ENCODE results near the gene TEX36. TPM values are rescaled to one million over a fixed set of nuclear protein-coding genes. Genes with fewer than 3 reads are reported as not detected.

Gene TEX36
- total and polyA plus RNA-seq, 9 of the 15 experiments (the other 6 are each of a cell fraction or from before 2014, with no cell fraction given): 0.10 to 0.82 (median 0.15) TPM; not detected in 6

DNA sequence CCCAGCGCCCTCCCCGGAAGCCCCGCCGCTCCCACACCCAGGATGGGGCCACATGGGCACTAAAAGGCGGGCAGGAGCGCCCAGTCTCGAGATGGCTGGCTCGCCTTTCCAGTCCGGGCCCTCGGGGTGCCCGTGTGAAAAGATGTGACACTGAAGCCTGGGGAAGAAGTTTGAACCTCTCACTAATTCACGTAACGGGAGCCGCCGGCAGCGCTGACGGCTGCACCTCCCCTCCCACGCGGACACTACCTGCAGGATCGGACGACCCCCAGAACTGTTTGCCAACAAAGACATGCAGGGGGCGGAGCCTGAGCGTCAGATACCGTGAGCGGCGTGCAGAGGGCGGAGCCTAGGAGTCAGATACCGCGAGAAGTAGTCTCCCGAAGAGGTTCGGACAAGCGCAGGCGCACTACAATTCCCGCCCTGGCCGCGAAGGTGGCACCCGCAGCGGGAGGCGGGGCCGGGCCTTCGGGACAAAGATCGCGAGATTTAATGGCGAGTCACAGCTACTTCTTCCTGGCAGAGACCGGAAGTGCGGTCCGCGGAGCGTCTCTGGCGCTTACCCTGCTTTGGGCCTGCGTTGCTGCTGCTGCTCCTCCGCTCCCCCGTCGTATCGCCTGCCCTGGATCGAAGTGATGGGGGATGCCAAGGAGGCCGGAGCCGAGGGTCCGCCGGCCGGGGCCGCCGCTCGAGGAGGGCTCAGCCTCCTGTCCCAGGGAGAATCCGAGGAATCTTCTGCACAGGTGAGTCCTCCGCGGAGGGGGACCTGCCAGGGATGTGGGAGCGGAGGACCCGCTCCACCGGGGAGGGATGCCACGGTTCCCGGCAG, 36.4 kb upstream of the TEX36 start, which contains the start of gene EDRF1 (continued):
- TF ChIP-seq ZNF354B (CRISPR knock-in tag; IDR thresholded peaks at IDR 0.05) (no peak), ETV6 (IDR thresholded peaks at IDR 0.05; ENCODE audit: borderline replicate concordance in 1 of 2, low read depth in 2 of 2, low read length in 1 of 2) (no peak), ETV6 (CRISPR knock-in tag; IDR thresholded peaks at IDR 0.05; ENCODE audit: borderline replicate concordance) (no peak), ZNF280B (CRISPR knock-in tag; IDR thresholded peaks at IDR 0.05) (no peak), HNRNPUL1 (IDR thresholded peaks at IDR 0.05; ENCODE audit: low read length) (no peak), ATF3 (IDR thresholded peaks at IDR 0.05) (no peak), ATF3 (CRISPR knock-in tag; conservative IDR thresholded peaks at IDR 0.05) (no peak), ZBTB34 (CRISPR knock-in tag; IDR thresholded peaks at IDR 0.05) (no peak), ZNF507 (tag; conservative IDR thresholded peaks at IDR 0.05) (no peak), ZKSCAN1 (IDR thresholded peaks at IDR 0.05; ENCODE audit: low read depth, low read length) (no peak), SFPQ (IDR thresholded peaks at IDR 0.05; ENCODE audit: low read depth, low read length) (no peak), CEBPG (CRISPR knock-in tag; IDR thresholded peaks at IDR 0.05) (no peak), CEBPG (tag; conservative IDR thresholded peaks at IDR 0.05 in 1 of 2, IDR thresholded peaks at IDR 0.05 in 1 of 2) (no peak), CCAR2 (IDR thresholded peaks at IDR 0.05; ENCODE audit: low read depth, low read length) (no peak), LEF1 (IDR thresholded peaks at IDR 0.05) (no peak), GATAD2B (IDR thresholded peaks at IDR 0.05; ENCODE audit: borderline replicate concordance) (no peak), ZNF282 (CRISPR knock-in tag; IDR thresholded peaks at IDR 0.05) (no peak), MCM5 (IDR thresholded peaks at IDR 0.05; ENCODE audit: low read depth) (no peak), ILK (tag; IDR thresholded peaks at IDR 0.05; ENCODE audit: borderline replicate concordance, low read depth) (no peak), BDP1 (IDR thresholded peaks at IDR 0.05; ENCODE audit: insufficient read depth, insufficient read length) (no peak), ZNF707 (CRISPR knock-in tag; conservative IDR thresholded peaks at IDR 0.05) (no peak)
